Activated CD8-positive, alpha-beta memory T cell treated with anti-CD3 and anti-CD28 coated beads, Interleukin-2, amount 10 ng/mL, durations not matched to agents 7 days and 5 days (primary cell): ENCODE data around the gene LAMC3. TPM values are rescaled to one million over a fixed set of nuclear protein-coding genes. Genes with fewer than 3 reads are reported as not detected.

ENCODE experiments used
- ATAC-seq: fragments of 150-1000 bp; cut with Tn5 transposase; one replicate; pipeline ENCODE4 v1.10.0; 2021; ENCODE audit warnings: moderate library complexity
- CTCF ChIA-PET: fragments of 350-600 bp; sonication (Branson Sonifier 250); formaldehyde crosslinking; loops from one replicate; lab custom pipeline; 2021; ENCODE audit warnings: antibody characterized with exemption; lab: Charles Lee
- DNase-seq: peaks from one replicate; pipeline ENCODE4 v3.0.0-alpha.2; 2020
- H3K27ac Mint-ChIP-seq: one replicate; pipeline ENCODE4 v1.8.0; 2021; ENCODE audit warnings: mild to moderate bottlenecking, mixed read lengths
- H3K27me3 Mint-ChIP-seq: one replicate; pipeline ENCODE4 v1.8.0; 2021; ENCODE audit warnings: mixed read lengths
- H3K36me3 Mint-ChIP-seq: one replicate; pipeline ENCODE4 v1.8.0; 2021; ENCODE audit warnings: mild to moderate bottlenecking, mixed read lengths
- H3K4me1 Mint-ChIP-seq: one replicate; pipeline ENCODE4 v1.8.0; 2021; ENCODE audit warnings: mixed read lengths
- H3K4me3 Mint-ChIP-seq: one replicate; pipeline ENCODE4 v1.8.0; 2021; ENCODE audit warnings: mild to moderate bottlenecking, moderate library complexity, mixed read lengths
- H3K9me3 Mint-ChIP-seq: one replicate; pipeline ENCODE4 v1.8.0; 2022; ENCODE audit warnings: low read depth, mixed read lengths
- total RNA-seq, 2 experiments: library from RNA; stranded (reverse); gene quantifications; one replicate each; pipeline ENCODE4 v1.2.3, GENCODE V29; 2021

The LAMC3 gene
- total RNA-seq, 2 experiments from 2014 or later, result 0.06 TPM; not detected in 1

- H3K27ac Mint-ChIP-seq, result no peak overlapping the region
- CTCF ChIA-PET, result no interaction called here
- ATAC-seq (no peak), DNase-seq (no peak)
- peaks cover 6% of the 10 kb centered on the region for H3K27me3 Mint-ChIP-seq
- H3K4me3 Mint-ChIP-seq, result no peak overlapping the region
- H3K4me1 Mint-ChIP-seq, result no peaks in the 10 kb centered on the region
- H3K9me3 Mint-ChIP-seq, result no peaks in the 10 kb centered on the region
- H3K36me3 Mint-ChIP-seq, result no peaks in the 10 kb centered on the region
Measured at GRCh38 chr9:131025953-131026858, 17.2 kb downstream of the LAMC3 start.

GRCh38 chr9:131027048-131027871 is 18.3 kb downstream of the LAMC3 start:
- ATAC-seq, result no peak

GRCh38 chr9:131027872-131028179 is 18.9 kb downstream of the LAMC3 start:
- H3K27ac Mint-ChIP-seq, result no peak overlapping the region
- H3K9me3 Mint-ChIP-seq, result no peaks in the 10 kb centered on the region
- no peaks in the 10 kb centered on the region for H3K4me1 Mint-ChIP-seq
- CTCF ChIA-PET, result interaction anchor here (0.9 kb wide), 1 partner anchor 18 kb away, joined by 3 read pairs; no protein-coding TSS in a partner anchor
- DNase-seq (no peak), ATAC-seq (no peak)
- no peak overlapping the region for H3K4me3 Mint-ChIP-seq
- peaks cover 5% of the 10 kb centered on the region for H3K27me3 Mint-ChIP-seq
- no peaks in the 10 kb centered on the region for H3K36me3 Mint-ChIP-seq

More at GRCh38 chr9:131027048-131027871, 18.3 kb downstream of the LAMC3 start:
- Mint-ChIP-seq H3K4me1 (no peaks in the 10 kb centered on the region), H3K27me3 (peaks cover 6% of the 10 kb centered on the region), H3K36me3 (no peaks in the 10 kb centered on the region), H3K4me3 (no peak overlapping the region), H3K9me3 (no peaks in the 10 kb centered on the region), H3K27ac (no peak overlapping the region)
- no peak for DNase-seq
- CTCF ChIA-PET, result interaction anchor here (0.9 kb wide), 1 partner anchor 19 kb away, joined by 3 read pairs; no protein-coding TSS in a partner anchor

- no peak for DNase-seq
- no peak for ATAC-seq
- CTCF ChIA-PET, result interaction anchor here (0.9 kb wide), 1 partner anchor 18 kb away, joined by 3 read pairs; no protein-coding TSS in a partner anchor
- no peaks in the 10 kb centered on the region for H3K9me3 Mint-ChIP-seq
- H3K27me3 Mint-ChIP-seq, result no peaks in the 10 kb centered on the region
- no peaks in the 10 kb centered on the region for H3K36me3 Mint-ChIP-seq
- no peaks in the 10 kb centered on the region for H3K4me1 Mint-ChIP-seq
- H3K4me3 Mint-ChIP-seq, result no peak overlapping the region
- no peak overlapping the region for H3K27ac Mint-ChIP-seq
Measured at GRCh38 chr9:131028221-131028884, 19.4 kb downstream of the LAMC3 start.

GRCh38 chr9:131028931-131029573 is 20.1 kb downstream of the LAMC3 start:
- ATAC-seq (no peak), DNase-seq (no peak)
- Mint-ChIP-seq H3K36me3 (no peaks in the 10 kb centered on the region), H3K4me3 (no peak overlapping the region), H3K27ac (no peak overlapping the region), H3K9me3 (no peaks in the 10 kb centered on the region), H3K4me1 (no peaks in the 10 kb centered on the region), H3K27me3 (no peaks in the 10 kb centered on the region)
- CTCF ChIA-PET, result interaction anchor here (0.7 to 0.9 kb wide), 2 partner anchors 17 to 319 kb away, joined by 3 read pairs; no protein-coding TSS in a partner anchor

GRCh38 chr9:131029574-131029952 is 20.6 kb downstream of the LAMC3 start:
- no peaks in the 10 kb centered on the region for H3K9me3 Mint-ChIP-seq
- DNase-seq (no peak), ATAC-seq (no peak)
- no peaks in the 10 kb centered on the region for H3K27me3 Mint-ChIP-seq
- no peak overlapping the region for H3K27ac Mint-ChIP-seq
- no peaks in the 10 kb centered on the region for H3K4me1 Mint-ChIP-seq
- H3K4me3 Mint-ChIP-seq, result no peak overlapping the region
- CTCF ChIA-PET, result interaction anchor here (0.7 kb wide), 1 partner anchor 319 kb away, joined by 3 read pairs; no protein-coding TSS in a partner anchor
- H3K36me3 Mint-ChIP-seq, result no peaks in the 10 kb centered on the region

GRCh38 chr9:131030239-131031004 is 21.4 kb downstream of the LAMC3 start:
- Mint-ChIP-seq H3K4me1 (no peaks in the 10 kb centered on the region), H3K27me3 (no peaks in the 10 kb centered on the region), H3K27ac (no peak overlapping the region), H3K9me3 (no peaks in the 10 kb centered on the region), H3K4me3 (no peak overlapping the region), H3K36me3 (no peaks in the 10 kb centered on the region)
- DNase-seq (no peak), ATAC-seq (no peak)
- CTCF ChIA-PET, result interaction anchor here (0.9 to 1.7 kb wide), 3 partner anchors 11 to 26 kb away, joined by 3 to 7 read pairs (median 4); no protein-coding TSS in a partner anchor

GRCh38 chr9:131031005-131031641 is 22.1 kb downstream of the LAMC3 start:
- Mint-ChIP-seq H3K9me3 (no peaks in the 10 kb centered on the region), H3K27ac (no peak overlapping the region), H3K27me3 (no peaks in the 10 kb centered on the region), H3K4me3 (no peak overlapping the region), H3K36me3 (no peaks in the 10 kb centered on the region), H3K4me1 (no peaks in the 10 kb centered on the region)
- CTCF ChIA-PET, result interaction anchor here (0.9 to 1.7 kb wide), 3 partner anchors 11 to 26 kb away, joined by 3 to 7 read pairs (median 4); no protein-coding TSS in a partner anchor
- ATAC-seq (no peak), DNase-seq (no peak)

GRCh38 chr9:131031642-131032005 is 22.6 kb downstream of the LAMC3 start:
- Mint-ChIP-seq H3K9me3 (no peaks in the 10 kb centered on the region), H3K27ac (no peak overlapping the region), H3K4me3 (no peak overlapping the region), H3K36me3 (no peaks in the 10 kb centered on the region), H3K27me3 (no peaks in the 10 kb centered on the region), H3K4me1 (no peaks in the 10 kb centered on the region)
- DNase-seq (no peak), ATAC-seq (no peak)
- CTCF ChIA-PET, result interaction anchor here (0.9 to 1.7 kb wide), 2 partner anchors 16 to 25 kb away, joined by 3 to 7 read pairs; no protein-coding TSS in a partner anchor

GRCh38 chr9:131032384-131032783 is 23.4 kb downstream of the LAMC3 start:
- no peak overlapping the region for H3K27ac Mint-ChIP-seq
- H3K27me3 Mint-ChIP-seq, result no peaks in the 10 kb centered on the region
- no peaks in the 10 kb centered on the region for H3K4me1 Mint-ChIP-seq
- CTCF ChIA-PET, result no interaction called here
- no peak for ATAC-seq
- no peak overlapping the region for H3K4me3 Mint-ChIP-seq
- DNase-seq, result no peak
- no peaks in the 10 kb centered on the region for H3K9me3 Mint-ChIP-seq
- no peaks in the 10 kb centered on the region for H3K36me3 Mint-ChIP-seq

- Mint-ChIP-seq H3K36me3 (no peaks in the 10 kb centered on the region), H3K27me3 (peaks cover under 1% of the 10 kb centered on the region), H3K4me3 (no peak overlapping the region), H3K9me3 (no peaks in the 10 kb centered on the region), H3K27ac (no peak overlapping the region), H3K4me1 (no peaks in the 10 kb centered on the region)
- no peak for ATAC-seq
- CTCF ChIA-PET, result interaction anchor here (0.5 kb wide), 1 partner anchor 25 kb away, joined by 4 read pairs; no protein-coding TSS in a partner anchor
- no peak for DNase-seq
Measured at GRCh38 chr9:131033269-131034224, 24.6 kb downstream of the LAMC3 start.
